ENCODE data around the gene TBC1D17.

TBC1D17 gene

DNA sequence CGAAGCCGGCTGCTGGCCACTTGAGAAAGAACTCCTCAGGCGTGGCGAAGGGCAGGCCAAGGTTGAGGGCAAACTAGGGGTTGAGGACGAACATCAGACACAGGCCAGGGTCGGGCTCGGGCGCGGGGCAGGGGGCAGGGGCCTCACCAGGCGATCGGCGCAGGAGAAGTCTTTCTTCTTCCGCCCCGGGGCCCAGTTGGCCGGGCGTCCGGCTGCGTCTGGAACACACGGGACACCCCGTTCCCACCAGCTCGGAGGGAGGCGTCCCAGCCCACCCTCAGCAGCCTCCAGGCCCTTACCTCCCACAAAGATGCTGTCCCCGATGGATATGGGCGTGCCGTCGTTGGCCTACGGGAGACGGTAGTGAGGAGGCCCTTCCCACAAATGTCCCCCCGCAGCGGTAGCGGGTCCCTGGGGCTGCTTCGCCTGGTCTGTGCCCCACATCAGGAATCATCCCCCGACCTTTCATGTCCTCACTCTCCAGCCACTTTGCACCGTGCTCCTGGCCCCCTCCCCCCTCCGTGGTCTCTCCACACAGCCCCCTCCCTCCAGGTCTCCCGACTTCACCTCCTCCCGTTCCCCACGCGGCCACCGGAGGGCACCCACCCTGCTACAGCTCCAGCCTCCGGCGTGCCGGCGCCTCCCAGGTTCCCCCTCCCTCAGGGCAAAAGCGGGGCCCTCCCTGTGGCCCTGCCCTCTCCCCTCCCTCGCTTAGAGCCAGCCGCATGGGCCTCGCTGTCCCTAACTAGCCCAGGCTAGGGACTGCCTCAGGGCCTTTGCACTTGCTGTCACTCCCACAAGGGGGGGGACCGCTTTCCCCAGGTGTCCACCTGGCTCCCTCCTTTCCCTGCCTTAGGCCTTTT, 14.9 kb upstream of the TBC1D17 start:
- DNase-seq: peak; percentile 7

DNA sequence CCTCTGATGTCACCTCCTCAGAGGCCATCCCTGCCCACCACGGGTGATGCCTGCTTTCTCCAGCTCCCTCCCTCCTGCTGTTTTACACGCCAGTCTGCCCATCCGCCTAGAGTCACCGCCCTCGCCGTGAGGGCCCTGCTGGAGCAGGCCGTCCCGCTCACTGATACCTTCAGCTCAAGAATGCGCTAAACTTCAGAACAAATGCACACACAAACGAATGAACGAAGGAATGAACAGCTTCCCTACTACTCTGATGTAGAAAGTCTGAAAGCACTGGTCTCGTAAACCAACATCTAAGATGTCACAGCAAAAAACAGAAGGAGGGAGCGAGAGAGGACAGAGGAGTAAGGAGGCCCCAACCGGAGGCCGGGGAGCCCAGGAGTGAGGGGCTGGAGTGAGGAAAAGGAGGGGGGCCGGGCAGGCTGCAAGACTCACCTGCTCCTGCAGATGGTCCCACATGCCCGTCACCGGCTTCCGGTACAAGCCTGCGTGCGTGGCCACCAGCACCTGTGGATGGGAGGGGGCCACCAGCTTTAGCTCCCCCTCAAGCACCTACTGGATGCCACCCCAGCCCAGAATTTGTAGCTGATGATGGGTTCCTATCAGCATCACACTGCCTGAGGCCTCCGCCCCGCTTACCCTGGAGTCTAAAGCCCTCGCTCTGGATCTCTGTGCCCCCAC, 14.1 kb upstream of the TBC1D17 start:
- no peak for DNase-seq

DNA sequence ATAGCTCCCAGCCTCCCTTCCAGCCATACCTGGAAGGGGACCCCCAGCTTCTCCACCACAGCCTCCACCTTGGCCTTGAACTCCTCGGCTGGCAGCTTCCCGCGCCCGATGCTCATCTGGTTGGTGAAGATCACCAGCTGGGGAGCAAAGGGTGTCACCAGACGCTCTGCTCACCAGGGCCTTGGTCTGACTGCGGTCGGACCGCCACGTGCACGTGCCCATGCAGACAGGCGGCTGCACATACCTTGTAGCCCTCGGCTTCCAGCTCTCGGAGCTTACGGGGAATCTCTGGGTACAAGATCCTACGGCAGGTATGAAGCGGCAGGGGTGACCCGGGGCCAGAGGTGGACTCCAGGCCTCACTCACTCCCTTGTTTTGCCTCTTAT, 13.6 kb upstream of the TBC1D17 start:
- no peak for DNase-seq

GRCh38 chr19:49864890-49865289, 12.6 kb upstream of the TBC1D17 start:
- no peak for DNase-seq

DNA sequence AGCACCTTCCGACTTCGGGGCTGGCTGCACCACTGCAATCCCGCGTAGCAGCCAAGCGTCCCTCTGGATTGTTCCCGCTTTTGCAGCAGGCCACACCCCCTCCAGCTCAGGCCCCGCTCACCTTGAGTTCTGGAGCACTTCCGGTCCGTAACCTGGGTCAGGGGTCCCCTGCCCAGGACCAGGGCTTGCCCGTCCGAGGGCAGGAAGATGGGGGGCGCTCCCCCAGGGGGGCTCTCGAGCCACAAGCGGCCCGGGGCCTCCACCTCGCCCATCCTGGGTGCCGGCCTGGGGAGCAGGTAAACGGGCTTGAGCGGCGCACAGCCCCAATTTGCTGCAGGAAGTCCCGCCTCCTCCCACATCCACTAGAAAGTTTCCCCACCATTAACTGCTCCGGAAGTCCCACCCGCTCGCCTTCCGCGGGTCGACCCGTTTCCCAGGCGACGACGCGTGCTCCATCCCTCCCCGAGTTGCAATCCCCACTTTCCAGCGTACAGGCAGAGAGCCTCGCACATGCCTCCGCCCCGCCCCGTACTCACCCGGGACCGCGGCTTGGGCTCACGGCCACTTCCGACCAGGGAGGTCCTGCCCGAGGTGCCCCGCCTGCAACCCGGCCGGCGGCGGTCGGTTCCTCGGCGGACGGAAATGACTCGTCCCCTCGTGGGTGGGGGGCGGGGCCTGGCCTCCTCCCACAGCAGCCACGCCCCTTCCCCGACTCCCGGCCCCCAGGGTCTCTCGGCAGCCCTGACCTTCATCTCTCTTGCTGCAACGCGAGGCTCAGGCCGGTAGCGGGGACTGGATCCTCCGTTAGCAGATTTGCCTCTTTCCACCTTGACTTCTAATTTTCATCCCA, 10.3 kb upstream of the TBC1D17 start, which contains the start of gene PNKP:
Gene PNKP, minus strand, starts transcription at position 644 of the 850 bp plus-strand sequence. Its CDS starts 372 bp downstream, at position 272.
- peak; percentile 89 for DNase-seq

DNA sequence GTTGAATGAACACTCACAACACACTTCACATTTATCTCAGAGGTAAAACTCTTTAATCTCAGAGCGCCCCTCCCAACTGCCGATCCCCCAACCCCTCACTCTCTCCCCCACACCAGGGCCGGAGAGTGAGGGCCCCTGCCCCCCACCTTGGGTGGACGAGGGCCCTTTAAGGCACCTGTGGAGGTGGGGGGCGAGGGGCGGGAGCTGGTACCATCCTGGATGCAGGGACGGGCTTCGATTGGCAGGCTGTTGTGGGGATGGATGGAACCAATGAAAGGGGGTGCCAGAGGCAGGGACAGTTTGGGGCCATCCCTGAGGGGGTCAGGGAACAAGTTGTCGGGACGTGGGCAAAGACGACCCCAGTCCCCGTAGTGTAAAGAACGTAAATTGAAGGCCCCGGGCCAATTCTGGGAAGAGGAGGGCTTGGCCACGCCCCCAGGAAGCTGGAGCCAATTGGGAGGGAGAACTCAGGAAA, 8.5 kb upstream of the TBC1D17 start:
- no peak for DNase-seq

GRCh38 chr19:49869484-49870308, 7.8 kb upstream of the TBC1D17 start:
- DNase-seq: peak; percentile 98

- no peak for DNase-seq
Observed at GRCh38 chr19:49870309-49870901, 7.1 kb upstream of the TBC1D17 start.

DNA sequence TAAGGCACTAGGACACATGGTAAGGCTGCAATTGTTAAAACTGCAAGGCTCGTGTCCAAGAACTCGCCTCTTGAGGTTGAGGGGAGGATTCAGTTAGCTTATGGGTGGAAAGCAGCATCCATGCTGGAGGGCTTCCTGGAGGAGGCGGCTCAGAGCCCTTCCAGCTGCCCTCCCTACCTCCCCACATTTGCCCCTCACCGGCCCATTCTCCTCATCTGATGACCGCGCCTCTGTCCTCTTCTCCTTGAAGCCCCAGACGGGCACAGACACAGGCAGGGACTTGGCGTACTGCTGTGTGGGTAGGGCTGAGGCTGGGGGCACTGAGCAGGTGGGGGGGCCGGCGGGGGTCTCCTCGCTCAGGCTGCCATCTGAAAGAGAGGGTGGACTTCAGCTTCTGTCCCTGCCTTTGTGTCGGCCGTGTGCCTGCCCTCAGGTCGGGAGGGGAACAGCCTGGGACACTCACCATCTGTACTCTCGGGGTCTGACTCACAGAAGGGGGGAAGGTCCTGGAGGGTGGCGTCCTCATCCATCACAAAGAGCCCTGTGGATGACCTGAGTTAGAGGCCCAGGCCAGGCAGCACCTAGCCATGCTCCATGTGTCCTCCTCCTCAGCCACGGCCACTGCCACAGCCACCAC, 6.0 kb upstream of the TBC1D17 start:
- DNase-seq: no peak

GRCh38 chr19:49872245-49873128, 5.0 kb upstream of the TBC1D17 start:
- DNase-seq: no peak

GRCh38 chr19:49873129-49873521, 4.4 kb upstream of the TBC1D17 start:
- no peak for DNase-seq

GRCh38 chr19:49873834-49874233, 3.7 kb upstream of the TBC1D17 start:
- no peak for DNase-seq

GRCh38 chr19:49874503-49875157, 2.9 kb upstream of the TBC1D17 start:
- no peak for DNase-seq

DNA sequence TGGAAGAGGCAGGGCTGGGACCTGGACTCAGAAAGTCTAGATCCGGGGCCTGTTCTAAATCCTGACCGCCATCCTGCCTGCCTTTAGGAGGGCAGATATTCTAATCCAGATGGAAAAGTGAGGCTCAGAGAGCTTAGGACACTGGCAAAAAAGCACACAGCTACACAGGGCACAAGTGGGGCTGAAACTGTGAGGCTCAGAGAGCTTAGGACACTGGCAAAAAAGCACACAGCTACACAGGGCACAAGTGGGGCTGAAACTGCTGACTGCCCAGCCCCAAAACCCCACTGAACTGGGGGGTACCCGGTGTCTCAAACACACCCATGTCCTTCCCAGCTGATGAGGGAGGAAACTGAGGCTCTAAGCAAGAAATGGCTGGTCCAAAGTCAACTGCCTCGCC, 2.3 kb upstream of the TBC1D17 start:
- no peak for DNase-seq

- DNase-seq: peak; percentile 46
Observed at GRCh38 chr19:49875857-49876421, 1.6 kb upstream of the TBC1D17 start.

DNA sequence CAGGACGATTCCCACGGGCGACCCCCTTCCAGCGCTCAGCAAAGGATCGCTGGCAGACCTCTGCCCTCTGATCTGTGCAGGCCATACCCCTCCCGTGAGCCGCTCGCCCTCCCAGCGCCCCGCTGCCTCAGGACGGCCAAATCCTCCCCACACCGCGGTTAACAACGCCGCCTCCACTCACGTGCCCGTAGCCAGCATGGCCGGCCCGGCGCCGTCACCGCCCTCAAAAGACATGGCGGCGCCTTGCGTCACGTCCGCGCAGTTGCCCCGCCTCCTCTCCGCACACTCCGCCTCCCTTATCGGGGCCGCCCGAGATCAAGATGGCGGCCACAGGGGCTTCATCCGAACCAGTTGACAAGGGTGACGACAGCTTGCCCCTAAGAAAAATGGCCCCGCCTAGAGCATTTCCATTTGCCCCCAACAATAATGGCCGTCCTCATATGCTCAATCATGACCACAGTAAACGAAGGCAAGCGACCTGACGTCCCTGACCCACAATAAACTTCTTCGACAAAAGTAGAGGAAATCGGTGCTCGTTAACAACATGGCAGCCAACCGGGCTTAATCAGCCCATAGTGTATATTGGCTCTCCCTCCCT, 981 bp upstream of the TBC1D17 start:
- DNase-seq: peak; percentile 97

DNA sequence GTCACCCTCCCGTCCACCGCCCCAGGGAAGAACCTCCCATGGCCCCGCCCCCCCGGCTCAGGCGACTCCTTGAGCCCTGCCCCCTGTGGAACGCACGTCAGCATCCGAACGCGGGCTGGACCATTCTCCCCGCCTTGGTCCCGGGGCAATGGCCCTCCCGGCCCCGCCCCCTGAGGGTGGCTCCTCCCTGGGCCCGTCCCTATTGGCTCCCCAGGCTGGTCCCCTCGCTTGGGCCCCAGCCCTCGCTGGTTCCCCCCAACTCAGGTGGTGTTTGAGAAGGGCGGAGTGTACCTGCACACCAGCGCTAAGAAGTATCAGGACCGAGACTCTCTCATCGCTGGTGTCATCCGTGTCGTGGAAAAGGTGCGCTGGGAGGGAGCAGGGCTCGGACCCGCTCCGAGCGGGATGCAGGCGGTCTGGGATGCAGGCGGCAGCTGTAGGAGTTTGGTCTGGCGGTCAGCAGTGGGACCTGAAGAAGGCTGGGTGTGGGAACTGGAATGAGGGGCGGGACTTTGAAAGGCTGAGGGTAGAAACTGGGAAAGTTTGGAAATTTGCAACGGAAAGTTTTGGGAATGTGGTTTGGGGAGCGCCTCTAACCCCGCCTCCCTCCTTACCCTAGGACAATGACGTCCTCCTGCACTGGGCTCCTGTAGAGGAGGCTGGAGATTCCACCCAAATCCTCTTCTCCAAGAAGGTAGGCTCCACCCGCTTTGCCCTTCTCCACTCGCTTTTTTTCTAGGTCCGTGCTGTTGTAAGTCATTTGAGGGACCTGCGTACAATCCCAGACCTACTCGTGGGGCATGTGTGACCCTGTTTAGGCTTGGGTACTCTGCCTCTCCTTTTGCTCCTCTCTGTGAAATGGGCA, 609 bp downstream of the TBC1D17 start:
- peak; percentile 97 for DNase-seq

- no peak for DNase-seq
Observed at GRCh38 chr19:49878744-49879070, 1.2 kb downstream of the TBC1D17 start.

All from NCI-H2171 (cell line).